AG04450 (cell line): ENCODE data around the gene NDUFS8. TPM values are rescaled to one million over a fixed set of nuclear protein-coding genes. Genes with fewer than 3 reads are reported as not detected.
A peak's percentile ranks its signal among the peaks of the same experiment; 100 is the strongest.

Experiments
- CTCF ChIA-PET: fragments of 300-600, 350-600 bp; formaldehyde crosslinking; extraction: SDS; loops from one replicate; lab custom pipeline; 2022; ENCODE audit warnings: antibody characterized with exemption, inconsistent platforms; lab: Charles Lee
- POLR2A ChIA-PET: fragments of 350-600 bp; formaldehyde crosslinking; extraction: SDS; loops from one replicate; lab custom pipeline; 2021; ENCODE audit warnings: antibody characterized with exemption, inconsistent platforms; lab: Yijun Ruan, JAX
- DNase-seq: peaks from one replicate; pipeline ENCODE4 v3.0.0-alpha.2; 2011; ENCODE audit warnings: low read depth, low spot score
- H3K27ac ChIP-seq: one replicate; pipeline ENCODE4 v1.5.1; 2012; ENCODE audit warnings: low read depth, low read length, control low read depth
- H3K27me3 ChIP-seq: one replicate; pipeline ENCODE4 v1.6.0; 2012; ENCODE audit warnings: low read length; ENCODE audit not compliant: control insufficient read depth, insufficient read depth
- H3K4me3 ChIP-seq: 2 replicates; pipeline ENCODE4 v1.5.1; 2011; ENCODE audit warnings: mild to moderate bottlenecking, low read depth, low read length, control low read depth
- H3K9me3 ChIP-seq: 2 replicates; pipeline ENCODE4 v1.5.1; 2012; ENCODE audit warnings: low read length; ENCODE audit not compliant: control insufficient read depth, insufficient read depth
- polyA plus RNA-seq: library from polyadenylated mRNA; depleted of rRNA; stranded (reverse); fragments of >200 nt; gene quantifications from 2 replicates; pipeline ENCODE4 v1.2.3, GENCODE V29; 2011
- TF ChIP-seq, protein P1 (sequence below): IDR thresholded peaks from 2 replicates; pipeline ENCODE4 v1.5.1; 2011; ENCODE audit warnings: low read depth, low read length, control low read depth, inconsistent platforms

Gene NDUFS8
- polyA plus RNA-seq, 1 experiment: 42.5 TPM

DNA sequence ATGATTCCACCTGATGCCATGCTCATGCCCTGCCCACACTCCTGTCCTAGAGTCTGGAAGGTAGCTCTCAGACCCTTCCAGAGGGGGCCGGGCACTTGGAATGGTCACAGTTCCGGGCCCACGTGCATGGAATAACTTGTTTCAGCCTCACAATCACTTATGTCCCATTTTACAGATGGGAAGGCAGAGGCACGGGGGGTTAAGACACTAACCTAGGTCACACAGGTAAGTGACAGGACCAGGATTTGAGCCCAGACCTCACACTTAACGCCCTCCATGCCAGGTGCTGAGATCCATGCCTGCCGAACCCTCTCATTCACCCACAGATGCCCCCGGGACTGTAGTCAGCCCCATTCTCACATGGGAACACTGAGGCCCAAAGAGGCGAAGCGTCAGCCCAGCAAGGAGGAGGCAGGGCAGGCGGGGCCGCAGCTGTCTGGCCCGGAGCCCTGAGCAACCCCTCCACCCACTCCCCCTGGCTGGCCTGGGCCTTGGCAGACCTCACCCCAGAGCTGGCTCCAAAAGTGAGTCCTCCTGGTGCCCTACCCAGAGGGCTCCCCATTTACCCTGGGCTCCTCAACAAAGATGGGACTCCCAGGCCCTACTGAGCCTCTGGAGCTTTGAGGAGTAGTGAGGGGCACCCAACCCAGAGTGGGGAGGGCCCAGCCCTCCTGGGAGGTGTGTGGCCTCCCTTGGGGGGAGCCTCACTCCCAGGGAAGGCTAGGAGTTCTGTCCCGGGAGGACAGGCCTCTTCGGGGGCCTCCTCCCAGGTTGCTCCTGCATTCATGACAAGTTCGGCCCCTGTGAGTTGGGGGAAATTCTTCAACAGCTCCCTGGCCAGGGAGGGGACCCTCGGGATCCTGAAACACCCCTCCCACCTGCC lies 22.7 kb upstream of the NDUFS8 start:
- Histone ChIP-seq H3K9me3 (no peaks in the 10 kb centered on the region; the same call in 1 of the 2 replicates), H3K27ac (no peak overlapping the region), H3K27me3 (no peaks in the 10 kb centered on the region), H3K4me3 (no peak overlapping the region)
- TF ChIP-seq, protein P1, sequence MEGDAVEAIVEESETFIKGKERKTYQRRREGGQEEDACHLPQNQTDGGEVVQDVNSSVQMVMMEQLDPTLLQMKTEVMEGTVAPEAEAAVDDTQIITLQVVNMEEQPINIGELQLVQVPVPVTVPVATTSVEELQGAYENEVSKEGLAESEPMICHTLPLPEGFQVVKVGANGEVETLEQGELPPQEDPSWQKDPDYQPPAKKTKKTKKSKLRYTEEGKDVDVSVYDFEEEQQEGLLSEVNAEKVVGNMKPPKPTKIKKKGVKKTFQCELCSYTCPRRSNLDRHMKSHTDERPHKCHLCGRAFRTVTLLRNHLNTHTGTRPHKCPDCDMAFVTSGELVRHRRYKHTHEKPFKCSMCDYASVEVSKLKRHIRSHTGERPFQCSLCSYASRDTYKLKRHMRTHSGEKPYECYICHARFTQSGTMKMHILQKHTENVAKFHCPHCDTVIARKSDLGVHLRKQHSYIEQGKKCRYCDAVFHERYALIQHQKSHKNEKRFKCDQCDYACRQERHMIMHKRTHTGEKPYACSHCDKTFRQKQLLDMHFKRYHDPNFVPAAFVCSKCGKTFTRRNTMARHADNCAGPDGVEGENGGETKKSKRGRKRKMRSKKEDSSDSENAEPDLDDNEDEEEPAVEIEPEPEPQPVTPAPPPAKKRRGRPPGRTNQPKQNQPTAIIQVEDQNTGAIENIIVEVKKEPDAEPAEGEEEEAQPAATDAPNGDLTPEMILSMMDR: no peak
- POLR2A ChIA-PET: no interaction called here
- DNase-seq: no peak
- CTCF ChIA-PET: no interaction called here

- Histone ChIP-seq H3K27me3 (no peaks in the 10 kb centered on the region), H3K4me3 (no peak overlapping the region), H3K27ac (peak overlapping the region; percentile 93), H3K9me3 (no peaks in the 10 kb centered on the region; the same call in 1 of the 2 replicates)
- POLR2A ChIA-PET: no interaction called here
- CTCF ChIA-PET: interaction anchor here (1.2 kb wide), 1 partner anchor 14 kb away, joined by 6 read pairs; no protein-coding TSS in a partner anchor
- DNase-seq: no peak
- TF ChIP-seq, protein P1: no peak
Observed at GRCh38 chr11:68008381-68009337, 21.8 kb upstream of the NDUFS8 start.

DNA sequence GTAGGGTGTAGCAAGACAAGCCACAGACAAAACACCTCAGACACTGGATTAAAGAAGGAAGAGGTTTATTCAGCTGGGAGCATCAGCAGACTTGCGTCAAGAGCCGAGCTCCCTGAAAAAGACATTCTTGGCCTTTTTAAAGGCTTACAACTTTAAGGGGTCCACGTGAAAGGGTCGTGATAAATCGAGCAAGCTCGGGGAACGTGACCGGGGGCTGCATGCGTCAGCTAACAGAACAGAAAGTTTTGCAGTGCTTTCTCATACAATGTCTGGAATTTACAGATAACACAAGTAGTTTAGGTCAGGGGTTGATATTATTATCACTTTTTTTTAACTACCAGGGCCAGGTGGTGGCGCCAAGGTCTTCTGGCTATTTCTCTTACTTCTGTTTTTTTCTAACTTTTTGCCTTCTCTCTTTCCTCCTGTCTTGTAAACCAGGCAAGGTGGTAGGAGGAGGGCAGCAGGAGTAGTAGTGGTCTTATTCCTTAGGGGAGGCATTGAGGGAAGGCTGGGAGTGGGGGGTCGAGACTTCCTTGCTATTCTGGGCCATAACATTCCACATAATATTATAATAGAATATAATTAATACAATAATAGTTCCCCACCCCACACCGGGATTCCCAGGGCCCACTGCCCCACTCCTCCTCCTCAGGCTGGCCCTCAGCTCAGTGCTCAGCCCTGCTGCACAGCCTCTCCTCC lies 20.9 kb upstream of the NDUFS8 start:
- CTCF ChIA-PET: interaction anchor here (0.6 to 1.7 kb wide), 3 partner anchors 15 to 200 kb away, joined by 3 to 6 read pairs (median 5); no protein-coding TSS in a partner anchor
- no peak for DNase-seq
- Histone ChIP-seq H3K9me3 (no peaks in the 10 kb centered on the region; the same call in 1 of the 2 replicates), H3K4me3 (peak overlapping the region; percentile 61), H3K27me3 (no peaks in the 10 kb centered on the region), H3K27ac (peak overlapping the region; percentile 93)
- POLR2A ChIA-PET: interaction anchor here (0.6 to 1.4 kb wide), 6 partner anchors 9 to 526 kb away, joined by 3 to 4 read pairs (median 3); no protein-coding TSS in a partner anchor
- TF ChIP-seq, protein P1: peak; percentile 41

- TF ChIP-seq, protein P1: no peak
- Histone ChIP-seq H3K27ac (peak within 1 kb of the TSS; percentile 93), H3K27me3 (no peaks in the 10 kb centered on the region), H3K9me3 (no peaks in the 10 kb centered on the region; the same call in 1 of the 2 replicates), H3K4me3 (peak within 1 kb of the TSS; percentile 61)
- DNase-seq: no peak
- POLR2A ChIA-PET: interaction anchor here (0.6 to 1.4 kb wide), 6 partner anchors 9 to 525 kb away, joined by 3 to 4 read pairs (median 3); no protein-coding TSS in a partner anchor
- CTCF ChIA-PET: interaction anchor here (1.2 to 1.7 kb wide), 2 partner anchors 16 to 199 kb away, joined by 5 to 6 read pairs; no protein-coding TSS in a partner anchor
Observed at GRCh38 chr11:68010090-68011041, 20.1 kb upstream of the NDUFS8 start, which contains the start of gene ALDH3B1. ALDH3B1 (plus strand) TSS chr11:68010327; CDS start chr11:68015298, 4,971 bp downstream.
